ENCODE data around the gene PRKCE.

Gene PRKCE

DNA sequence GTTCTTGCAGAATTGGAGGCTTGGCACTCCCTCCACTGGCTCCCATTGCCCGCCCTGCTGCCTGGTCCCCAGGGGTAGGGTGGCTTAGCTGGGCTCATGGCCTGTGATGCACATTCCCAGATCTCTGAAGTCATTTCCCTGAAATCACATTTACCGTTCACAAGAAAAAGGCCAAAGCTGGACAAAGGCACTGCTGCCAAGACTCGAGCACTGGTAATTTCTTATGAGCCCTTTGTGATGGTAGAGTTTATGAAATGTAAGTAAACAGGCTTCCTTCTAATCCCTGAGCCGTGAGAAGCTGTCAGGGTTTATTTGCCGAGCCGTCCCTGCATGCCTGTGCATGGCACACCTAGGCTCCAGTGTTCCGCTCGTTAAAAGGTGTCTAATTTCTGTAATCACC lies 398.6 kb downstream of the PRKCE start:
- TF ChIP-seq, protein P1, sequence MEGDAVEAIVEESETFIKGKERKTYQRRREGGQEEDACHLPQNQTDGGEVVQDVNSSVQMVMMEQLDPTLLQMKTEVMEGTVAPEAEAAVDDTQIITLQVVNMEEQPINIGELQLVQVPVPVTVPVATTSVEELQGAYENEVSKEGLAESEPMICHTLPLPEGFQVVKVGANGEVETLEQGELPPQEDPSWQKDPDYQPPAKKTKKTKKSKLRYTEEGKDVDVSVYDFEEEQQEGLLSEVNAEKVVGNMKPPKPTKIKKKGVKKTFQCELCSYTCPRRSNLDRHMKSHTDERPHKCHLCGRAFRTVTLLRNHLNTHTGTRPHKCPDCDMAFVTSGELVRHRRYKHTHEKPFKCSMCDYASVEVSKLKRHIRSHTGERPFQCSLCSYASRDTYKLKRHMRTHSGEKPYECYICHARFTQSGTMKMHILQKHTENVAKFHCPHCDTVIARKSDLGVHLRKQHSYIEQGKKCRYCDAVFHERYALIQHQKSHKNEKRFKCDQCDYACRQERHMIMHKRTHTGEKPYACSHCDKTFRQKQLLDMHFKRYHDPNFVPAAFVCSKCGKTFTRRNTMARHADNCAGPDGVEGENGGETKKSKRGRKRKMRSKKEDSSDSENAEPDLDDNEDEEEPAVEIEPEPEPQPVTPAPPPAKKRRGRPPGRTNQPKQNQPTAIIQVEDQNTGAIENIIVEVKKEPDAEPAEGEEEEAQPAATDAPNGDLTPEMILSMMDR (conservative IDR thresholded peaks at IDR 0.05; ENCODE audit: low read depth): no peak
- no peak for DNase-seq (ENCODE audit: low spot score)
- H3K27ac ChIP-seq: no peak overlapping the region
- POLR2A ChIA-PET (ENCODE audit: low non-redundant PET): no interaction called here
- CTCF ChIA-PET: no interaction called here

DNA sequence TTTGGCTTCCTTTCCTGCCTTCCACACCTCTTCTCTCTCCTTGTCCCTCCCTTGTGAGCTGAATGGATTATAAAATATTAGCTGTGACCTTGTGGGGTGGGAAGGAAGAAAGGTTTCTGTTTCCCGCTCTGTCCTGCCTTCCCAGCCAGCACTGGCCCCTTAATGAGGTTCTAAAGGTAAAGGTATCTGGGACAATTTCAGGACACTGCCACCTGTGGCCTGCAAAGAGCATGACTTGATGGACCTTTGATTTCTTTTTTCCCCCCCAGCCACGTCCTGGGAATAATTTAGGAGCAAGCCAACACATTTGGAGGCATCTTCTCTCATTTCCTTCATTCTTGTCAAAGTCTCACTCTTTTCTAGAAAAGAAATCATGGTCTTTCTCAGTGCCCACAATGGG lies 399.0 kb downstream of the PRKCE start:
- POLR2A ChIA-PET (ENCODE audit: low non-redundant PET): no interaction called here
- no peak overlapping the region for H3K27ac ChIP-seq
- CTCF ChIA-PET: interaction anchor here (0.6 kb wide), 1 partner anchor 30 kb away, joined by 3 read pairs; no protein-coding TSS in a partner anchor
- DNase-seq (ENCODE audit: low spot score): no peak
- TF ChIP-seq, protein P1 (conservative IDR thresholded peaks at IDR 0.05; ENCODE audit: low read depth): no peak

DNA sequence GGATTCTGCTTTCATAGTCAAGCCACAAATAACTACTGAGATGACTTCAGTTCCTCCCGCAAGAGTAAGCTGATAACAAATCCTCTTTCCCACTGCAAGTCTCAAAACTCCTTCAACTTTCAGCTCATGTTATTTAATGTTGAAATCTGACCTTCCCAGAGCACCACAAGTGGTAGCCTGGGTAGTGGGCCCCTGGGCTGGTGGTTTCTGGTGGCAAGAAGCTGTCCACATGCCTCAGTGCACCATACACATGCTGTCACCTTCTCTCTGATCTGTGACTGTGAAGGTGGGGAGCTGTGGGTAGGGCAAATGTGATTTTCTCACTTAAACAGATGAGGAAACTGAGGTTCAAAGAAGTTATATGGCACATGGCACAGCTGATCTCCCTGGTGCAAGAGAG lies 399.6 kb downstream of the PRKCE start:
- ChIA-PET CTCF (interaction anchor here (0.6 kb wide), 1 partner anchor 31 kb away, joined by 3 read pairs; no protein-coding TSS in a partner anchor), POLR2A (ENCODE audit: low non-redundant PET) (no interaction called here)
- no peak overlapping the region for H3K27ac ChIP-seq
- TF ChIP-seq, protein P1 (conservative IDR thresholded peaks at IDR 0.05; ENCODE audit: low read depth): no peak
- no peak for DNase-seq (ENCODE audit: low spot score)

DNA sequence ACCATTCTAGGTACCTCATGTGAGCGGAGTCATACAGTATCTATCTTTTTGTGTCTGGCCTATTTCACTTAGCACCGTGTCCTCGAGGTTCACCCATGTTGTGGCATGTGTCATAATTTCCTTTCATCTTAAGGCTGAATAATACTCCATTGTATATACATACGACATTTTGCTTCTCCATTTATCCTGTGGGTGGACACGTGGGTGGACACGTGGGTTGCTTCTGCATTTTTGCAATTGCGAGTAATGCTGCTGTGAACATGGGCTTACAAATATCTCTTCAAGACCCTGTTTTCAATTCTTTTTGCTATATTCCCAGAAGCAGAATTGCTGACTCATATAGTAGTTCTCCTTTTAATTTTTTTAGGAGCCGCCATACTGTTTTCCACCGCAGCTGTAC lies 402.1 kb downstream of the PRKCE start:
- TF ChIP-seq, protein P1 (conservative IDR thresholded peaks at IDR 0.05; ENCODE audit: low read depth): no peak
- POLR2A ChIA-PET (ENCODE audit: low non-redundant PET): no interaction called here
- CTCF ChIA-PET: interaction anchor here (0.6 kb wide), 1 partner anchor 497 kb away, joined by 3 read pairs; no protein-coding TSS in a partner anchor
- H3K27ac ChIP-seq: no peak overlapping the region
- DNase-seq (ENCODE audit: low spot score): no peak

DNA sequence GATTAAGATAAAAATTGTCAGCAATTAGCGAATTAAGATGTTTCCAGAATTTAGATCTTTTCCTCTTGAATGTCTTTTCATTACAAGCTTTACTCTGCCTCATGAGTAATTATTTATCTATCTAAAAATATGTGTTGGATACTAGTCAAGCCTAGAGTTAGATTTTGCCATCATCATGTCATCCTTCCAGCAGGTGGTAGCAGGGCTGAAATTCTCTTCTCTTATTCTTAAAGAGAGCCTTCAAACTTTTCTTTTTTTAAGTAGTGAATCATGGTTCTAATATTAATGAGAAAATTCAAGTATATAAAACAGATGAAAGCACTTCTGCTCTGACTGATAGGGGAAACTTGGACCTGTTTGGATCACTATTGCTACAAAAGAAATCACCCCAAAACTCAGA lies 405.1 kb downstream of the PRKCE start:
- DNase-seq (ENCODE audit: low spot score): no peak
- POLR2A ChIA-PET (ENCODE audit: low non-redundant PET): no interaction called here
- no peak overlapping the region for H3K27ac ChIP-seq
- TF ChIP-seq, protein P1 (conservative IDR thresholded peaks at IDR 0.05; ENCODE audit: low read depth): no peak
- CTCF ChIA-PET: no interaction called here

DNA sequence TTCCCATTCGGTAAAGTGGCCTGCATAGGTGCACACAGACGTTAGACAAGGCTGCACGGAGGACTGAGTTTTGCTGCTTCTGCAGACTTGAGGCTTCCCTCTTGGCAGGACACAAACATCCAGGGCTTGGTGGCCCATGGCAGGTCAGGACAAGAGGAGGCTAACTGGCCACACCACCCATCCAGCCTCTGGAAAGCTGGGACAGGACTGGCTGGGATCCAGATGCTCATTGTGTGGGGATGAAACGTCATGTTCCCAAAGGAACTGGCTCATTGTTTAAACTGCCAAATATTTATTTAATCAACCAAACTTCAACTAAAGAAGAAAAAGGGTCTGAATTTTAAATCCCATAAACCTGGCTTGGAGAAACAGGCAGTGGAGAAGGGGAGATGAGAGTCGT lies 406.7 kb downstream of the PRKCE start:
- TF ChIP-seq, protein P1 (conservative IDR thresholded peaks at IDR 0.05; ENCODE audit: low read depth): no peak
- no peak for DNase-seq (ENCODE audit: low spot score)
- ChIA-PET POLR2A (ENCODE audit: low non-redundant PET) (no interaction called here), CTCF (interaction anchor here (0.7 kb wide), 2 partner anchors 48 to 199 kb away, joined by 4 to 5 read pairs; no protein-coding TSS in a partner anchor)
- no peak overlapping the region; the same call in 1 of the 2 replicates for H3K27ac ChIP-seq

Measured in RWPE1 (cell line).